ENCODE results near the gene GPATCH8.
"Not testable (repeated sequence)": the region's sequence is repeated elsewhere in the genome, so short reads cannot be mapped to it uniquely, and the experiment has no call there.

Gene GPATCH8

GRCh38 chr17:44503147-44504029, at the start of gene GPATCH8:
TSS of gene GPATCH8 (minus strand) at chr17:44503406. CDS start at chr17:44503370, 36 bp downstream.
- DNase-seq (ENCODE audit: low read depth in 1 of 2, low spot score in 1 of 2): peak; percentile 85 to 89

- DNase-seq (ENCODE audit: low read depth in 1 of 2, low spot score in 1 of 2): no peak
Observed at GRCh38 chr17:44552361-44552760, 49.2 kb upstream of the GPATCH8 start.

GRCh38 chr17:44549686-44550085, 46.5 kb upstream of the GPATCH8 start:
- no peak for DNase-seq (ENCODE audit: low read depth in 1 of 2, low spot score in 1 of 2)

DNA sequence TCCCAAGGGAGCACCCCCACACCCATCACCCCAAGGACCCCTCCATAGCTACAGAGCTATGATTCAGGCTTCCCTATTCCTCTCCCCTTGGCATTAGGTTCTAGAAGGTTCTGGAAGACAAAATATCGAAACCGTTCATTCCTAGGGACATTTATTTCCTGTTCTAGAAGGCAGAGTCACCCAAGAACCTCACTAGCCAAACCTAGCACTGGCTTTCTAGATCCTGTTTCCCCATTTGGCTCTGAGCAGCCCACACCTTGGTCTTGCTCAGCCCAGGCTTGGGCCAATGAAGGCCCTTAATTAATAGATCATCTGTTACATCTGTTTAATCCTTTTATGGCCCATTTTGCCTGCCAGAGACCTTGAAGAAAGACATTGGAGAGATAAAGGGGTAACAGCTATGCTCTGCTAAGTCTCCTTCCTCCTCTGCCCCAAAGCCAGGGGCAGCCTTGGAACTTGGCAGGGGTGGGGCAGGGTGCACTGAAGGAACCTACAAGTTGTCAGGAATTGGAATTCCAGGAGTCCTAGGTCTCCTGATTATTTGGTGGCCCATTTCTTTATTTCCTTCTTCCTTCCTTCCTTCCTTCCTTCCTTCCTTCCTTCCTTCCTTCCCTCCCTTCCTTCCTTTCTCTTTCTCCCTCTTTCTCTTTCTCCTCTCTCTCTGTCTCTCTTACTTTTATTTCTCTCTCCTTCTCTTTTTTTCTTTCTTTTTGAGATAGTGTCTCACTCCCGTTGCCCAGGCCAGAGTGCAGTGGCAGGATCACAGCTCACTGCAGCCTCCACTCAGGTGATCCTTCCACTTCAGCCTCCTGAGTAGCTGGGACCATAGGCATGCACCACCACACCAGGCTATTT, 45.4 kb upstream of the GPATCH8 start:
- DNase-seq (ENCODE audit: low read depth in 1 of 2, low spot score in 1 of 2): no peak

DNA sequence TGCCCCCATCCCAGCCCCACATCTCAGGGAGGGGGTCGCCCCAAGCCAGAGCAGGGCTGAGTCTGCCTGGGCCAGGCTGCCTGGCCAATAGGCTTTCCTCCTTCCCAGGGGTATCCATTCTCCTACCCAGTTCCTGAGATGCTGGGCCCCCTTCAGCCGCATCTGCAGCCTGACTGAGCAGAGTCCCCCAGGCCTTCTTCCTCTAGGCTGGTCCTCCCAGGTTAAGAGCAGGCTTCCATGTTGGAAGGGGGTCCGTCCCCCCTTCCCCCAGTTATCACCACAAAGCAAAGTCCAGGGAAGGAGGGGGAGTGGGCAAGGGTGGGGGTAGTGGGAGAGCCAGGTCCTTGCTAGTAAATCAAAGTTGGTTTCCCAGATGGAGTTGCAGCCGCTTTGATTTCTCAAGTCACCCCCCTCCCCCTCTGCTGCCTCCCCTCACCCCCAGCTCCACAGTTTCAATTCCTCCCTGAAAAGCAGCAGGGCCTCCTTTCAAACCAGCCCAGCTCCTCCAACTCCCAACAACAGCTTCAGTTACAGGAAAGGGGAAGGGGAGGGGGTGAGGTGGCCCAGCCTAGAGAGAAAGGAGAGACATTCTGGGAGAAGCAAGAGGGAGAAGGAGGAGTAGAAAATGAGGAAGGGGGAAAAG, 44.5 kb upstream of the GPATCH8 start:
- no peak for DNase-seq (ENCODE audit: low read depth in 1 of 2, low spot score in 1 of 2)

DNA sequence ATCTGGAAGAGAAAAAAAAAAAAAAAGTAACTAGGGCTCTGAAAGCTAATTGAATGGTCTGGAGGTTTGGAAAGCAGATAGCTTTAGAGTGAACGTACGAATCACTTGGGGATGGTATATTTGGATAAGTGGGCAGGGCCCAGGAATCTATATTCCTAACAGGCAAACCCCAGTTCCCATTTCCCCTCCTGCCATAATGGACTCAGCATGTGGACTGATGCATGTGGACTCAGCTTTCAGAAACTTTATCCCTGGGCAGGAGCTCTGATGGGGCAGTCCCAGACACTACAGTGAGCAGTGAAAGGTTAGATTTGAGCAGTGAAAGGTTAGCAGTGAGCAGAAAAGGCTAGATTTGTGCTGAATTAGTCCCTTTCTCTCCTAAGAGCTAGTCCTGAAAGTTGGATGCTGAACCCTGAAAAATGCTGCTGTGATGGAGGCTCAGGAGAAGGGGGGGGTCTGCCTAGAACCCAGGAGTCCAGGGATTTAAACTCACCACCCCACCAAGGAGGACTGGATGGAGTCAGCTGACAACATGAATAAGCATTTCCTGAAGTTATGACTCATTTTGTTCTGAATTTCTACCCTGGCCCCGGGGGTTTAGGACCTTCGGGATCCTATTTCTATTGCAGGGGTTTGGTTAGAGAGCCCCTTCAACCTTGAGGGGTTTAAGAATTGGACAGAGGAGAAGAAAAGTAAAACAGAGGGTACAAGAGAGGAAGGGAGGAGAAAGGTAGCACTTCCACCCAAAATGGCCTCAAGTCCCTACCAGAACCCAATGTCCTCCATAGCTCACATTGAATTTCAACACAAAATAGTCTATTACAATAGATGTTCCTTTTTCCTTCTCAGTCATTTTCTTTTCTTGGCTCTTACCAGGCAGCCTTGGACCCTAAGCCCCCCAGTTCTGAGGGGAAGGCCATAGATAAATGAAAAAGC, 43.7 kb upstream of the GPATCH8 start:
- no peak for DNase-seq (ENCODE audit: low read depth in 1 of 2, low spot score in 1 of 2)

DNA sequence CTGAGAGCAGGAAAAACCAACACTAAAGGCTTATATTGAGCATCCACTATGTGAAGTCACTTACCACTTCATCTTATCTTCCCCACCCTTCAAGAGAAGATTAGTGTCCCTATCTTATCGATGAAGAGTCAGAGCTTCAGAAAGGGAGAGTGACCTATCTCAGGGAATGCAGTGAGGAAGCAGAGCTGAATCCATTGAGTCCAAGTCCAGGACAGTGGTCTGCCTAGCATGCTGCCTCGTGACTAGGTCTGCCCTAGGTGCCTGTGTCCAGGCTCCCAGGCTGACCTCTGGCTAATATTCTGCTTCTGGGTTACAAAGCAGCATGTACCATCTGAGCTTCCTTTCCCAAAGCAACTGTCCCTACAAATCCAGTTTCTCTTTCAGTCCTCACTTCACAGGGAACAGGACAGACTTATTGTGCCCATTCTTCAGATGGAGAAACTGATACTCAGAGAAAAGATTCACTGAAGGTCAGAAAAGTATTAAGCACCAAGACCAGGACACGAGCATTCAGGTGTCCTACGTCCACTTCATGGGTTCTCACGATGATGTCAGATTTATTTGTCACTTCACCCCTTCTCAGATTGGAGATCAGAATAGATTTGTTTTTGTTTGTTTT, 40.8 kb upstream of the GPATCH8 start:
- DNase-seq (ENCODE audit: low read depth in 1 of 2, low spot score in 1 of 2): no peak

- no peak for DNase-seq (ENCODE audit: low read depth in 1 of 2, low spot score in 1 of 2)
Observed at GRCh38 chr17:44543213-44543904, 40.2 kb upstream of the GPATCH8 start.

- DNase-seq (ENCODE audit: low read depth in 1 of 2, low spot score in 1 of 2): no peak
Observed at GRCh38 chr17:44541884-44542581, 38.8 kb upstream of the GPATCH8 start.

DNA sequence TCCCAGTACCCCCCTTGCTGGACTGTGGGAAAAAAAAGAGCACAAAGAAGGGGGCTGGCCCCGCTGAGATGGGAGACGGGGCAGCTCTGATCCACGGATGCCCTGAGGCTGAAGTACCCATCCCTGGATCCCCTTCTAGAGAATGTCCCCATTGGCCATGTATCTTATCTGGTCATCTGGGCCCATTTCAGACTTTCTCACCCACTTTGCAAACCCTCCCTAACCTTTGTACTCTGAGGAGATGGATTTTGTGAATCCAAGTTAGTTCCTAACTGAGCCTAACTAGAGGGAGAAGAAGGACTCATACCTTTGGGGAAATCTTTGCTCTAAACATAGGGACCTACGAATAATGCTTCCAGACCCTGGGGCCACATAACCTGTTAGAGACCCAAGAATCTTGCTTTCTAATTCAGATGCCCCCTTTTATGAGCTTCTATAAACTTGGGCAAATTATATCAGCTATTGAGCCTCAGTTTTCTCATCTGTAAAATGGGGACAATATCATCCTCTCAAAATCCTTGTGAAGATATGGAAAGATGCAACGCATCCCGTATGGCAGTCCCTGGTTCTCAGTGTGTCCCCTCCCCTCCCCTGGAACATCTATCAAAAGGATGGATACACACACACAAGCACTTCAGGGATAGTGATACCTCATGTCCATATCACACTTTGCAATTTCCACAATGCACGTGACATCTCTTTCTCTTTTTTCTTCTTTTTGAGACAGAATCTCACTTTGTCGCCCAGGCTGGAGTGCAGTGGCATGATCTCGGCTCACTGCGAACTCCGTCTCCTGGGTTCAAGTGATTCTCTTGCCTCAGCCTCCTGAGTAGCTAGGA, 37.3 kb upstream of the GPATCH8 start:
- DNase-seq (ENCODE audit: low read depth in 1 of 2, low spot score in 1 of 2): no peak

- DNase-seq (ENCODE audit: low read depth in 1 of 2, low spot score in 1 of 2): no peak
Observed at GRCh38 chr17:44539673-44540072, 36.5 kb upstream of the GPATCH8 start.

GRCh38 chr17:44537922-44538321, 34.7 kb upstream of the GPATCH8 start:
- DNase-seq (ENCODE audit: low read depth in 1 of 2, low spot score in 1 of 2): not testable (repeated sequence)

DNA sequence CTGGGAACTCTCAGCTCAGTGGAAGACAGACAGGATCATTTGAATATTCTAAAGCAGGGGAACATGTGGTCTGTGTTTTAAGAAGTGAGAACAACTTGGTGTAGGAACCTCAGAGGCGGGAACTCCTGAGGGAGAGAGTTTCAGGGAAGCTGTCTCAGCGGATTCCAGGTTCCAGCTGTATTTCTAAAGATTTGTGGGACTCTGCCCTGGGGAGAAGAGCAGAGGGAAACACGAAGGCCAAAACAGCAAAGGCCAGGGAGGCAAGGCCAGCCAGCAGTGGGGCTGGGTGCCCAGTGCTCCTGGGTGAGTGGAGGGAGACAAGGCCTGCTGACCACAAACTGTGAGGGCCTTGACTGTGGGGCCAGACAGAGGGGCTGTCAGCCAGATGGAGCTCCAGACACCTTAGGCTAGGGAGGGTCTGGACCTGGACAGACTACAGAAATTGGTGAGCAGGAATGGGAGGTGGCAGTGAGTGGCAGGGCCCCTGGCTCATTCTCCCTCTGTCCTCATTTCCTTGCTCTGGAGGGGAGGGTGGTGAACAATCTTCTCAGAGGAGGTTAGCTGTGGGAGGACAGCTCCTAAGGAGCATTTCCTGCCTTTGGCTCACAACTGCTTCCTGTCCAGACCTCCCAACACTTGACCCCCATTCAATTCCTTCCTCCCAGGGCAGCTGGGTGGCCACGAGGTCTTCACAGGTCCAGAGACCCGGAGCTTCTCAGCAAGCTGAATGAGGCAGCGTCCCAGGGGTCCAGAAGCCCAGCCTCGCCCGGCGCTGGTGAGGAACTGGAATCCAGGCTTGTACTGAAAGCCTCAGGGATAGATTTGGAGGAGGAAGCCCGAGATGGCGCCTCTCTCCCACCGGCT, 33.1 kb upstream of the GPATCH8 start:
- no peak for DNase-seq (ENCODE audit: low read depth in 1 of 2, low spot score in 1 of 2)

- DNase-seq (ENCODE audit: low read depth in 1 of 2, low spot score in 1 of 2): peak; percentile 73 to 85
Observed at GRCh38 chr17:44533533-44534246, 30.5 kb upstream of the GPATCH8 start.

DNA sequence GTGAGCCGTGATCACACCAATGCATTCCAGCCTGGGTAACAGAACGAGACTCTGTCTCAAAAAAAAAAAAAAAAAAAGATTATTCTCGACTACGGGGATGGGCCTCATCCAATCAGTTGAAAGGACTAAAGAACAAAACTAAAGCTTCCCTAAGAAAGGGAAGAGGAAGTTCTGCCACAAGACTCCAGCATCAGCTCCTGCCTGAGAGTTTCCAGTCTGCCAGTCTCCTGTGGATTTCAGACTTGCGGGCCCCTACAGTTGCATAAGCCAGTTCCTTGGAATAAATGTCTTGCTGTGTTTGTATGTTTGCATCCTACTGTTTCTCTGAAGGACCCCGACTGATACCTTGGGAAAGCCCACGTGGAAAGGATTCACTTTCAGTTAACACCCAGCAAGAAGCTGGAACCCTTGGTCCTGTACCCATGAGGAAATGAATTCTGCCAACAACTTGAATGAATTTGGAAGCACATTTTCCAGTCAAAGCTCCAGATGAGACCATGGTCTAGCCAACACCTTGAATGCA, 27.8 kb upstream of the GPATCH8 start:
- DNase-seq (ENCODE audit: low read depth in 1 of 2, low spot score in 1 of 2): no peak

GRCh38 chr17:44529864-44530263, 26.7 kb upstream of the GPATCH8 start:
- no peak for DNase-seq (ENCODE audit: low read depth in 1 of 2, low spot score in 1 of 2)
